HG03565 (cell line): ENCODE measurements around the gene AP5M1.
A peak's percentile ranks its signal among the peaks of the same experiment; 100 is the strongest.
"Not testable (repeated sequence)": the region's sequence is repeated elsewhere in the genome, so short reads cannot be mapped to it uniquely, and the experiment has no call there.

Source experiments
- ATAC-seq: cut with Tn5 transposase; IDR thresholded peaks from one replicate; pipeline ENCODE4 v1.9.1; 2021; ENCODE audit warnings: mild to moderate bottlenecking, moderate library complexity; ENCODE audit not compliant: unreplicated experiment

Gene AP5M1

DNA sequence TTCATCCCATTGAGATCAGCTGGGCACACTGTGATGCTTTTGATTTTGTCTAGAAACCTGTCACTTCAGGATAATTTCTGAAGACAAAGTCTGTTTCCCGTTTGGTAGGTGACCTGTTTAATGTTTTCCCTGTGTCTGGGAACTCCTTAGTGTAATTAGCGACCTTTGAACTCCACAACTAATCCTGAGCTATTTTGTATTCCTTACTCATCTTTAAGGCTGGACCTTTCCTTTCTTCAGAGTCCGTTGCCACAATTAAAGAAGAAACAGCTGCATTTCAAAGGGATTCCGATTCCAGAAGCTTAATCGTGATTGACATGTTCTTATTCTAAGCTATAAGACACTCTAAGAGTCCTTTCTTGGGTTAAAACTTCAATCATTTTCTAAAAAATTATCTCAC, 22.0 kb downstream of the AP5M1 start:
- ATAC-seq, result no peak

DNA sequence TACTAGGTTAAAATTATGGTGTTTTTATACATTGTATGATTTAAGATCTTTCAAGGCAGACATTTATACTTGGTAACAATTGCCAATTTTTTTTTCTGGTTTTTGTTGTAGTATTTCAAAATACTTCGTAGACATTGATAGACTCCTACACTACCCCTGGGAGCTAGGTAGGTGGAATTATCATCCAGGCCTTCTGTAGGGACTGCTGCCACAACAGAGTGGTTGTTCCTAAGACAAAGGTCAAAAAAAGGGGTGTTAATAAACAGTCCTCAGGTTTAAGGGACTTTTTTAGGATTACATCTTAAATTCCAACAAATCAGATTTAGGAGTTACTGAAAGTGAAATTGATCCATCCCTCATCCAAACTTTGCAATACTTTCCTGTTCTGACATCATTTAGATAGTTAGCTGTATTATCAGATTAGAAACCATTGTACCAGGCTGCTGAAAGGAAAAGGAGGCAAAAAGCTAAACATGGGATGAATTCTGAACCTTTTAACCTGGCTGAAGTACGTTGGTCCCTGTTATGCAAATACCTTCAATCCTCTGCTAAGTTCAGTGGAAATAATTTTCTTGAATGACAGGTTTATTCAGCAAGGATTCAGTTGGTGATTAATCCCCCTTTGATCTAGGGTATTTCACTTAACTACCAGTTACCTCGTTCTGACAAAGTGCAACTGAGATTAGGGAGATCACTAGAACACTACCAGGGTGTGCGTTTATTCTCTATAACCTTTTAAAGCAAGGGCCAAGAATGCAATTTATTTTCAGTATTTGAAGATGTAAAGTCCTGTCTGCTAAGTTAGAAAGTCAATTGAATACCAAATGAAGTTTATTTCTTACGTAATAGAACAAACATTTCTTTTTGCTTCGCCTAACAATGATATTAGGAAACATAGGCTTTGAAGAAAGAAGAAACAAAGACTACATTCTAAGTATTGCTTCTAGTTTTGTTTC, 23.2 kb downstream of the AP5M1 start:
- no peak for ATAC-seq

DNA sequence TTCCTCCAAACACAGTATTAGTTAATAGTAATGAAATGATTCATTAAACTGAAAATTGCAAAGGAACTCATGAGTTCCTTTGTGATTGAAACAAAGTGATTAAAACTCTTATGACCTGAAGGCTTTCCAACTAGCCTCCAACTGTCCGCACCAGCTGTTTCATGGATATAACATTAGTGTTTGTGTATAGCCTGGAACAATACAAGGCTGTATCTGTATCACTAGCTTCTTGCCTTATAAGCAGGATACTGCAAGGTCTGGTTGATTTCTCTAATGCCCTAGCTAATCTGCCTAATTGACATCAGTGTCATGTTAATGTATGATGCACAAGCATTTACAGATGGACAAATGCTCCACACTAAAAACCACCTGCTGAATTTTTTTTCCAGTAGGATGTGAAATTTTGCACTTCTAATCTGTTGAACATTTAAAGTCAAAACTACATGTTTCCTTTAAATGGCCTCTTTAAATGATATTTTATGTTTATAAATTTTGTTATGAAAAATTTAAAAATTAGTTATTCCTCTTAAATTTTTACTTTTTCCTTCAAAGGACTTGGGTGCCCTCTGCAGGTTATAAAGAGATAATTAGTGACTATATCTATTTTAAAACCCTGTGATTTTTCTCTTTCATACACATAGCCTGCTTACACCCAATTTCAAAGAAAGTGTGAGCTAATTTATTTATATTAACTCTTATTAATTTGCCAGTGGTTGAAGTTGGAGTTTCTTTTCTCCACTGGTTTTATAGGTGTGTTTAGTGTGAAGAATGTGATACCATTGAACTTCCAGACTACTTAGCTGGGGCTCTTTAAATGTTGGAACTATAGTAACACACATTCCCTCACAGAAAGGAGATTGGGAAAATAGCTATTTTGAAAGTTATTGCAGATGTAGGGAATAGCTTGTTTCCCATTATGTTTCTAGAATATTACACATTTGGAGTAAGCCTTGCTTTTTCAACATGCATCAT, 25.4 kb downstream of the AP5M1 start:
- ATAC-seq, result no peak

DNA sequence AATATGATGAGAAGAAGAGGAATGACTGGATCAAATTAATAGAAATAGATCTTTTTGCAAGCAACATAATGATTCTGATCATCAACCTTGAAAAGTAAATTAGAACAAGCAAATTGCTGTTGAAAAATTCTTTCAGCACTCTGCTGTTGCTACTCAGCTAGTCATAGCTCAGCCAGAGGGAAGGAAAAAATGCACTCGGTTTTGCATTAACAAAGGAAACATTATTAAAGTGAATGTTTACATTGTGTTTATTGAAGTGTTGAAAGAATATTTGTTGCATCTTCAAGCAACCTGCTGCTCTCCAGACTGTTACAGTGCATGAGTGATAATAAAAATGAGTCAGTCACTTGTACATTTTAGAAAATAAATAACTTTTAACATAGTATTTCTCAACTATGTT, 26.5 kb downstream of the AP5M1 start:
- no peak for ATAC-seq

DNA sequence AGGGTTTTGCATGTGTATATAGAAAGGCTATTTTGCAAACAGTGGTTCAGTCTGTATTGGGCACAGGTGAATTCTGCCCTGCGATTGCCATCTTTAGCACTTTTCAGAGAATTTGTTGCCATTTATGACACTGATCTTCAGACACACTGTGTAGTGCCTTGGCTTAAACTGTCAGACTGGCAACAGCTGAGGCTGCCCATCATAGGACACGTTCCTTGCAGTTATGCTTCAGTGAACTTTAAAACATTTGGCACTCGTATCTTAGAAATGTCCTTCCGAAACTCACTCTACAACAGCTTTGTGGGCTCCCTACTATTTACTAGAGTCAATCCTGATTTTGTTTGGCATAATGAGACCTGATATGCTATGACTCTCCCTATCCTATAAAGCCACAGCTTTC, 29.1 kb downstream of the AP5M1 start:
- ATAC-seq, result no peak

DNA sequence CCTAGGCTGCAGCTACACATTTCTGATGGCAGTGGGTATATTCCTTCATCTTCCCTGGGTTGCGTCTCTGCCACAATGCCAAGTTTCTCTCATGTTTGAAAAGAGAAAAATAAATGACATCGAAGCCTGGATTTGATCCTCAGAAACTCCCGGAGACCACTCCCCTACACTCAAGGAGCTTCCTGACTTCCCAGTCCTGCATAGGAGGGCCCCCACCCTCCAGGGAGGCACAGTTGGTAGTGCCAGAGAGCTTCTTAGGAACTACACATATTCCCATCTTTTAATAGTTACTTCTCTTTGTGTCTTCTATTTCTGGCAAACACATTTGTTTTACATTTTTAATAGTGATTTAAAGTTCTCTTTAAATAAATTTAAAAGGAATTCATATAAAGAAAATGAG, 30.7 kb downstream of the AP5M1 start:
- no peak for ATAC-seq

DNA sequence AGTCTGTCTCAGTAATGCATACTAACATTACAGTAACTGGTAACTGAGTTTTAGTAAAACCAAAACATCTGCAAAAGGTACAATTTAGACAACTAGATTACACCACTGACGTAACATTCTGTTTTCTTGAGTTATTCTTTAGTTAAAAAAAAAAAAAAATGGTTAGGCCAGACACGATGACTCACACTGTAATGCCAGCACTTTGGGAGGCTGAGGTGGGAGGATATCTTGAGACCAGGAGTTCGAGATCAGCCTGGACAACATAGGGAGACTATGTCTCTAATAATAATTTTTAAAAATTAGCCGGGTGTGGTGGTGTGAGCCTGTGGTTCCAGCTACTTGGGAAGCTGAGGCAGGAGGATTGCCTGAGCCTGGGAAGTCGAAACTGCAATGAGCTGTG, 34.1 kb downstream of the AP5M1 start:
- ATAC-seq, result no peak

DNA sequence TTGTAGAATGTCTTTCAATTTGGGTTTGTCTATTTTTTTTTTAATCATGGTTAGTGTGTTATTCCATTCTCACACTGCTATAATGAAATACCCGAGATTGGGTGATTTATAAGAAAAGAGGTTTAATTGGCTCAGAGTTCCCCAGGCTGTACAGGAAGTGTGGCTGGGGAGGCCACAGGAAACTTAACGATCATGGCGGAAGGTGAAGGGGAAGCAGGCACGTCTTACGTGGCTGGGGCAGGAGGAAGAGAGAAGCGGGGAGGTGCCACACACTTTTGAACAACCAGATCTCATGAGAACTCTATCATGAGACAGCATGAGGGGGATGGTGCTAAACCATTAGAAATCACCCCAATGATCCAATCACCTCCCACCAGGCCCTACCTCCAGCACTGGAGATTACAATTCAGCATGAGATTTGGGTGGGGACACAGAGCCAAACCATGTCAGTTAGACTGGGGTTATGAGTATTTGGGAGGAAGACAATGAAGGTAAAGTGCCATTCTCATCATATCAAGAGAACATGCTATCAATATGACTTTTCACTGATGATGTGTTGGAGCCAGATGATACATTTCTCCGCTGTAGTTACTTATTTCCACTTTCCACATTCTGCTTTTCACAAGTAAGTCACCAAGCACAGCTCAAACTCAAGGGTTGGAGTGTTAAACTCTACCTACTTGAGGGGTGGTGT, 45.8 kb downstream of the AP5M1 start:
- ATAC-seq, result no peak

DNA sequence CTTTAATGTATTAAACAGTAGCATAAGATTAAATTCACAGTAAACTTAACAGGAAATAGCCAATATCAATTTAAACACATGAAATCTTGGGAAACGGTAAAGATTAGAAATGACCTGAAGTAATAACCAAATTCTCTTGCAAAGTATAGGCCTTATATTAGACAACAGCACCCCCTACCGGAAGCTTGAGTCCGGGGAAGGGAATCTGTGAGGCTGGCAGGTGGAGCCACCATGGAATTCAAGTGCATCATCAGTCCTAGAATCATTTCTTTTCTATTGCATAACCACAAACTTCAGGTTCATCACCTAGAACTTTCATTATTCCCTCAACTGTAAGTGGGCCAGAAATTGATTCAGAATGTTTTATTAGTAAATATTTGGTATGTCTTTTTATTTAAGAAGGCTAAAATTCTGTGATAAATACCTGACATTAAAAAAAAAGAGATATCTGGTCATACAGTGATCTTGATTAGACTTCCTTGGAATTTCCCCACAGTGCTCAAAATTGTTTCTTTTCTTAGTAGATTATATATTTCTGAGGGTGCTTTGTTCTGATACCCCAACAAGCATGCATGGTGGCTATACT, 48.6 kb downstream of the AP5M1 start:
- ATAC-seq, result no peak

DNA sequence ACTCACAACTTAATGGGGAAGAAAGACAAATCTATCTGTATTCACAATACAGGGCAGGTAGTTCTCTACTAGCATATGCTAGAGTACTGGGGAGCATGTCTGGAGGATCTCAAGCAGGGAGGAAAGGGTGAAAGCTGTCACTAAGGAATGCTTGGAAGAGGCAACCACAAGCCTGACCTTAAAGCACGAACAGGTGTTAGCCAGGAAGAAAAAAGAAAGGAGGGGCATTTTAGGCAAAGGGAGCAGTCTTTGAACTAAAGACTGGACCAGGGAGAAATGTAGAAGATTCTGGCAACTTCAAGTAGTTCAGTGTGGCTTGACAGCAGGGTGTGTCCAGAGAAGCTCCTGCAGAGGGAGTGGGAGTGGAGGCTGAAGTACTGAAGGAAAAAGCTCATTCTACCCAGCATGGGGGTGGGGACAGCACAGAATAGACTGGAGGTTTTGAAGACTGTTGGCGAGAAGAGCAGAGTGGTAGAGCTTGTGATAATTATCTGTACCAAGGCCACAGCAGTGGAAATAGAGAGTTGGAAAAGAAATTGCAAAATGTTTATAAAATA, 50.9 kb downstream of the AP5M1 start:
- no peak for ATAC-seq

DNA sequence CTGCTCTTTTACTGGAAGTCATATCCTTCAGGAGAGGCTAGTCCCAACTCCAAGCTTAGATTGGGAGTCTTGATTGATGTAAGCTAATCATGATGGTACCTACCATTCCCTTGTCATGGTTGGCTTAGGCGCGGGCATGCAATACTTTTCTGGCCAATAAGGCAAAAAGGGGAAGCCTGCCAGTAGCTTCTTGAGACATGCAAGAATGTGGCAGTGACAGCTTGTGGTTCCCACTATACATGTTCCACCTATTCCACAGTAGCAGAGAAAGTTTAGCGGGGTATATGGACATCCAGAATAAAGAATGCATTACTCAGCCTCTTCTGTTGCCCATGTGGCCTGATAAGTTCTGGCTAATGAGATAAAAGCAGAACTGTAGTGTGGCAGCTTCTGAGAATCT, 55.0 kb downstream of the AP5M1 start:
- ATAC-seq, result no peak

DNA sequence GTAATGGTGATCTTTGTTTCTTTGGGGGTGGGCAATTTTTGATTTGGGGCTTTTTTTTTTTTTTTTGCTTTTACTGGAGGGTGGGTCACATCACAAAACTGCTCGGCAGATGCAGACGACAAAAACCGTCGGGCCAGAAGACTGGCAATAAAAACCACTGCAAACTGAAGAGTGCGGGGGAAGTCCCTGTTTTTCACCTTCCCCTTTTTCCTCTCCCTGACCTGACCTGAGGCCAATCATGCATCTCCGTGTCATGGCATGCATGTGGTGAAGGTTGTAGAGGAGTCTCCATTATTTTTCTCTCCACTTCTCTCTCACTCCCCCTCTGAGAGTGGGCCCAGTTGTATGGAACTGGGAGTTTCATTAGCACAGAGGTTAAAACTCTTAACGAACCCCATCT, 57.5 kb downstream of the AP5M1 start:
- ATAC-seq, result peak; percentile 89

DNA sequence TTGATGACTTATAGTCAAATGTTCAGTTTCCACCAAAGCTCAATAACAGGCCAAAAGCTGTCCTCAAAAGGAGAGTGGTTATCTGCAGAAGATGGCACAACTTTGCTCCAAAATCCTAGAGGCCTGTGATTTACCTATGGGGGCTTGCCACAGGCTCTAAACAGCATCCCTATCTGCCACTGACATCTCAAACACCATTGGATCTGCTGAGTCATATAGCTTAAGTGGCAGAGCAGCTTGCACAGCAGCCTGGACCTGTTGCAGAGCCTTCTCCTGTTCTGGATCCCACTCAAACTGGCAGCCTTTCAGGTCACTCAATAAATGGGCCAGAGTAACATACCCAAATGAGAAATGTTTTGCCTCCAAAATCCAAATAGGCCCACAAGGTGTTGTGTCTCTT, 61.1 kb downstream of the AP5M1 start:
- ATAC-seq, result no peak

DNA sequence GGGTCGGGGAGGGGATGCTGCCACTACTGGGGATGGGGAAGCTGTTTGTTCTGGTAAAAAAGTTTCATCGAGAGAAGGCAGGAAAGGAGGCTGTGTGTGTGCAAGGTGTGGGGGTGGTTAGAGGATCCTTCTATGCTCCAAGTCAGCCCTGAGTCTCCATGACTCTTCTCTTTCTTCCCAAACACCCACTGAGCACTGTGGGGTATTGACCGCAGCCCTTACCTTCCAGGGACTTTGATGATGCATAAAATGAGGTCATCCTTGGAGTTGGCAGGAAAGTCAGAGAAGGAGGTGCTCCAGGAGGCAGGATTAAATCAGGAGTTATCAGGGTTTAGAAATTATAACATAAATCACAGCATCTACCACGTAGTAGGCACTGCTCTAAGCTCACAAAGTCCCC, 63.7 kb downstream of the AP5M1 start:
- ATAC-seq, result not testable (repeated sequence)

DNA sequence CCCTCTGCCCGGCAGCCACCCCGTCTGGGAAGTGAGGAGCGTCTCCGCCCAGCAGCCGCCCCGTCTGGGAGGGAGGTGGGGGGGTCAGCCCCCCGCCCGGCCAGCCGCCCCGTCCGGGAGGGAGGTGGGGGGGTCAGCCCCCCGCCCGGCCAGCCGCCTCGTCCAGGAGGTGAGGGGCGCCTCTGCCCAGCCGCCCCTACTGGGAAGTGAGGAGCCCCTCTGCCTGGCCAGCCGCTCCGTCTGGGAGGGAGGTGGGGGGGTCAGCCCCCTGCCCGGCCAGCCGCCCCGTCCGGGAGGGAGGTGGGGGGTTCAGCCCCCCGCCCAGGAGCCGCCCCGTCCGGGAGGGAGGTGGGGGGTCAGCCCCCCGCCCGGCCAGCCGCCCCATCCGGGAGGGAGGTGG, 65.0 kb downstream of the AP5M1 start:
- not testable (repeated sequence) for ATAC-seq

DNA sequence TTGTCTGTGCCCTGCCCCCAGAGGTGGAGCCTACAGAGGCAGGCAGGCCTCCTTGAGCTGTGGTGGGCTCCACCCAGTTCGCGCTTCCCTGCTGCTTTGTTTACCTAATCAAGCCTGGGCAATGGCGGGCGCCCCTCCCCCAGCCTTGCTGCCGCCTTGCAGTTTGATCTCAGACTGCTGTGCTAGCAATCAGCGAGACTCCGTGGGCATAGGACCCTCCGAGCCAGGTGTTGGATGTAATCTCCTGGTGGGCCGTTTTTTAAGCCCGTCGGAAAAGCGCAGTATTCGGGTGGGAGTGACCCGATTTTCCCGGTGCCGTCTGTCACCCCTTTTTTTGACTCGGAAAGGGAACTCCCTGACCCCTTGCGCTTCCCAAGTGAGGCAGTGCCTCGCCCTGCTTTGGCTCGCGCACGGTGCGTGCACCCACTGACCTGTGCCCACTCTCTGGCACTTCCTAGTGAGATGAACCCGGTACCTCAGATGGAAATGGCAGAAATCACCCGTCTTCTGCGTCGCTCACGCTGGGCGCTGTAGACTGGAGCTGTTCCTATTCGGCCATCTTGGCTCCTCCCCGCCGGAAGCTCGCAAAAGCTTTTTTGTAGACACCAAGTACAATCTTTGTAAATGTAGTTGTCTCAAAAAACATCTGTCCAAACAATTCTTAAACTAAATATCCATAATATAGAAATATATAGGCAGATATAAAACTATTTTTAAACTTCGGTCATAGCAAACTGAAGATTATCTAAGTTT, 75.0 kb downstream of the AP5M1 start:
- not testable (repeated sequence) for ATAC-seq

DNA sequence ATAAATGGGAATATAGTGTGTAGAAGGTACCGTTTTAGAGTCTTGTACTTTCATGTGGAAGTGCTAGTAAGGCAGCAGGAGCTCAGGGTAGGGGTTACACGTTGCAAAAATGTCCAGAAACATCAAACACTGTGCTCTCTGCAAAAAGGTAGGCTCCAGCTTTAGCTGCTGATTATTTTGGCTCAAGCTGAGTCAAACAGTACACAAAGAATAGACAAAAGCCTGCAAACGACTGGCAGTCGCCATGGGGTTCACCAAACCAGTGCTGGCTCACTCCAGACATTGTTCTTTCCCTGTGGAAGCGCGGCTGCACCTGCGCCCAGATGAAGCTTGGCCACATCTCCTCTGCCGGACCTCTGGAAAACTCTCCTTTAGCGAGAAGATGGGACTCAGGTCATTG, 76.3 kb downstream of the AP5M1 start:
- no peak for ATAC-seq

DNA sequence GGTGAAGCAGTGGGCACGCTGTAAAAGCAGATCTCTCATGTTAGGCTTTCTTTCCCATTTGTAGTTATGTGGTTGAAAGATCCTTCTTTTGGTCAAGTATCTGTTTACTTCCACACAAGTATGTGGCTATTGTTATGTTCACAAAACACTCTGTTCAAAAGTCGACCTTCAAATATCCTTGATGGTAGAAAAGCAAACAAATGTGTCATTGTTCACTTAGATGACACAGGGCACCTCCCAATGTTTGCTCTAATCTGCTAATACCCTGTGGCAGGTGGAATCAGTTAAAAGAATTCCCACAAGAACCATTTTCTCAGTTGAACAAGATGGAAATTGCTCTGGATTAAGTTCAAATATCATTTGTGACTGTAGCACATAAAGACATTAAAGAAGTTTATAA, 78.0 kb downstream of the AP5M1 start:
- ATAC-seq, result no peak
